ENCODE measurements around the gene ITPR2. TPM values are rescaled to one million over a fixed set of nuclear protein-coding genes. Genes with fewer than 3 reads are reported as not detected.

ITPR2 gene
- total RNA-seq, 6 experiments from 2014 or later = 6.9 to 8.4 (median 7.6) TPM

DNA sequence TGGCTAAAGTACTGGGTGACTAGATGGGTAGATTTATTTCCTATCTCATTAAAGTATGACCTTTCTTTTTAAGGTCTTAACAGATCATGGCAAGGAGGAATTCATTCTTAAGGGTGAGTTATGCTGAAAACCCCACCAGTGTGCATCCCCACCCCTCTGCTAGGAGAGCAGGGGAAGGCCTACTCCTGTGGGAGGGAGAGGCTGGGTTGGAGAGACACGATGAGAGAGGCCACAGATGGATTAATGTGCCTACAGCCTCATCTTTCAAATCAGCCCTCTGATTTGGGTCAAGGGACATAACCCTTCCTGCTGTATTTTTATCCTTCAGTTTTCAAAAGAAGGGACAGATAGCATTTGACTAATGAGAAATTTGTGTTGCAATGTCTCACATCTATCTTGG, 452.1 kb downstream of the ITPR2 start:
- peaks cover 5% of the 10 kb centered on the region; the same call in 1 of the 2 replicates for H3K36me3 Mint-ChIP-seq (ENCODE audit: low read depth)
- no peak overlapping the region for H3K27ac Mint-ChIP-seq
- no peaks in the 10 kb centered on the region for H3K4me1 Mint-ChIP-seq (ENCODE audit: low read depth)
- no peak overlapping the region for H3K4me3 Mint-ChIP-seq
- no peaks in the 10 kb centered on the region for H3K9me3 Mint-ChIP-seq
- no peak for DNase-seq
- TF ChIP-seq, protein P1, sequence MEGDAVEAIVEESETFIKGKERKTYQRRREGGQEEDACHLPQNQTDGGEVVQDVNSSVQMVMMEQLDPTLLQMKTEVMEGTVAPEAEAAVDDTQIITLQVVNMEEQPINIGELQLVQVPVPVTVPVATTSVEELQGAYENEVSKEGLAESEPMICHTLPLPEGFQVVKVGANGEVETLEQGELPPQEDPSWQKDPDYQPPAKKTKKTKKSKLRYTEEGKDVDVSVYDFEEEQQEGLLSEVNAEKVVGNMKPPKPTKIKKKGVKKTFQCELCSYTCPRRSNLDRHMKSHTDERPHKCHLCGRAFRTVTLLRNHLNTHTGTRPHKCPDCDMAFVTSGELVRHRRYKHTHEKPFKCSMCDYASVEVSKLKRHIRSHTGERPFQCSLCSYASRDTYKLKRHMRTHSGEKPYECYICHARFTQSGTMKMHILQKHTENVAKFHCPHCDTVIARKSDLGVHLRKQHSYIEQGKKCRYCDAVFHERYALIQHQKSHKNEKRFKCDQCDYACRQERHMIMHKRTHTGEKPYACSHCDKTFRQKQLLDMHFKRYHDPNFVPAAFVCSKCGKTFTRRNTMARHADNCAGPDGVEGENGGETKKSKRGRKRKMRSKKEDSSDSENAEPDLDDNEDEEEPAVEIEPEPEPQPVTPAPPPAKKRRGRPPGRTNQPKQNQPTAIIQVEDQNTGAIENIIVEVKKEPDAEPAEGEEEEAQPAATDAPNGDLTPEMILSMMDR (IDR thresholded peaks at IDR 0.05) = no peak
- peaks cover 2% of the 10 kb centered on the region for H3K27me3 Mint-ChIP-seq (ENCODE audit: insufficient read depth)

DNA sequence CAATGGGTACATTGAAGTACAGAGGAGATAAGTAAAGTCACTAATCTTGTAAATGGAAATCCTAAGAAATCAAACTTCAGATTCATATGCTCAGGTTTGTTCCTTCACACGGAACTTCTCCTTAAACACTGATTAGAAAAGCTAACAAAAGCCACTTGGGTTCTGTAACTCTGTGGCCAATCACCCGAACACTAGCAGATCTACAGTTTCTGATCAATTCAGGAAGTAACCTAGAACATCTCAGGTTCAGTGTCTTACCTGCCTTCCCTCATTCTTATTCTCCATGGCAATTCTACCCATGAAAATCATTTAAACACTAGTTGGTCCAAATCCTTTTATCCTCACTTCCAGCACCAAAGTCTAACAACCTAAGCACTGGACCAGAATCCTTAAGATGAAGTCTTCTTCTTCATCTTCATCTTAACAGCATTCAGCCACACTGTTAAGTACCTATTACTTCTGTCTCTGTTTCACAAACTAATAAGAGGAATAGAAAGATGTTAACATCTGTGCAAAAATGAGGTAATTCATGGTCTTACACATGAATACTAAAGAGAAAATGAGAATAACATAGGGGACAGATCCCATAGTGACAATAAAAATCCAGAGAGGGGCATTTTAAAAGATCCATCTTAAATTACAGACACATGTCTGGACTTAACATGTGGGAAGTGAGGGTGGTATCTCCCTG, 453.1 kb downstream of the ITPR2 start:
- H3K27me3 Mint-ChIP-seq (ENCODE audit: insufficient read depth) = peaks cover 2% of the 10 kb centered on the region
- no peak overlapping the region for H3K4me3 Mint-ChIP-seq
- H3K36me3 Mint-ChIP-seq (ENCODE audit: low read depth) = peaks cover 5% of the 10 kb centered on the region; the same call in 1 of the 2 replicates
- DNase-seq = no peak
- H3K9me3 Mint-ChIP-seq = no peaks in the 10 kb centered on the region
- H3K27ac Mint-ChIP-seq = no peak overlapping the region
- peaks cover 5% of the 10 kb centered on the region for H3K4me1 Mint-ChIP-seq (ENCODE audit: low read depth)
- TF ChIP-seq, protein P1 (IDR thresholded peaks at IDR 0.05) = no peak

DNA sequence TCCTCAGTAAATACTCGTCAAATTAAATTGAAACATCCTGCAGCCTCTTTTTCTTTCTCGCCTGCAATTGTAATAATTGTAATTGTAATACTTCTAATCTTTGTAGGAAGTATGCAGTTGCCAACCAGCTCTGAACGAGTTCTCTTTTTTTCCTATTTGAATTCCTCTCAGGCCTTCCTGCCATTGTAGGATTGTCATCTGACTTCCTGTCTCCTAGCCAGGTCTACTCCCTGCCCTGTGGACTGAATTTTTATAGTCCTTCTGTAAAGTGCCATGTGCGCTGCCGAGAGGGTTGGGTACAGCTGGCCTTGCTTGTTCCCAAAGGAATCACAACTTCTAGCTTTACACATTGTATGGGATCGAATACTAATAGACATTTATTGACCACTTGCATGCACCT, 454.3 kb downstream of the ITPR2 start:
- no peaks in the 10 kb centered on the region for H3K9me3 Mint-ChIP-seq
- no peak overlapping the region for H3K4me3 Mint-ChIP-seq
- DNase-seq = no peak
- H3K27ac Mint-ChIP-seq = no peak overlapping the region
- peaks cover 5% of the 10 kb centered on the region; the same call in 1 of the 2 replicates for H3K36me3 Mint-ChIP-seq (ENCODE audit: low read depth)
- H3K4me1 Mint-ChIP-seq (ENCODE audit: low read depth) = peaks cover 14% of the 10 kb centered on the region
- H3K27me3 Mint-ChIP-seq (ENCODE audit: insufficient read depth) = peaks cover 2% of the 10 kb centered on the region
- TF ChIP-seq, protein P1 (IDR thresholded peaks at IDR 0.05) = no peak

DNA sequence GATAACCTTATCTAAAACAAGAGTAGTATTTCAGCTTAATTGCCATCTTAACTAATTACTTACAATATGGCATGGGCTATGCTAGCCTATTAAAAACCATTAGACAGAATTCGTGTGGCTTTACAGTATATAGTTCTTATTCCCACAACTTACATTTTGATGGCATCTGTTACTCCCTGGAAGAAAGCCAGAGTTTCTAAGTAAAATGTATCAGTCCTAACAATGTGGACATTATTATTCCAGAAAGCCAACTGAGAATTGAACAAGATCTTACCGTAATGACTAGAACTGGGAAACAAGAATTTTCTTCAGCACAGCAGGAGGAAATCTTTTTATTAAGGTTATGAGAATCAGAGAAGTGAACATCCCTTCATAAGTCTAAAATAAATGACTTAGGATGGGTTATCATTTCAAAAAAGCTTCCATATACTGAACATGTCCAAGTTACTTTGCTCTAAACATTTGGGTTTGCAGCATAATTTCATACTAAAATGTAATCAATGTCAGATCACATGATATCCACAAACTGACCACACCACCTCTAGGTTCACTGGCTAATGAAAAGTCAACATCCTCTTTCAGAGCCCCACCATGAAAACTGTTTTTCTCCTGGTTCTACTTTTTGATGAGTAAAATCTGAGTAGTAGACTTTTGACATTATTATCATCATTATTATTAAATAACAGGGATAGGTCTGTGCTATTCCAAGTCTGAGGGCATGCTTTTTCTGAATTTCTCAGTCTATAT, 457.9 kb downstream of the ITPR2 start:
- H3K9me3 Mint-ChIP-seq = no peaks in the 10 kb centered on the region
- peaks cover 16% of the 10 kb centered on the region for H3K4me1 Mint-ChIP-seq (ENCODE audit: low read depth)
- no peak overlapping the region for H3K27ac Mint-ChIP-seq
- peaks cover 2% of the 10 kb centered on the region for H3K27me3 Mint-ChIP-seq (ENCODE audit: insufficient read depth)
- no peaks in the 10 kb centered on the region for H3K36me3 Mint-ChIP-seq (ENCODE audit: low read depth)
- no peak for DNase-seq
- no peak overlapping the region for H3K4me3 Mint-ChIP-seq
- TF ChIP-seq, protein P1 (IDR thresholded peaks at IDR 0.05) = no peak

DNA sequence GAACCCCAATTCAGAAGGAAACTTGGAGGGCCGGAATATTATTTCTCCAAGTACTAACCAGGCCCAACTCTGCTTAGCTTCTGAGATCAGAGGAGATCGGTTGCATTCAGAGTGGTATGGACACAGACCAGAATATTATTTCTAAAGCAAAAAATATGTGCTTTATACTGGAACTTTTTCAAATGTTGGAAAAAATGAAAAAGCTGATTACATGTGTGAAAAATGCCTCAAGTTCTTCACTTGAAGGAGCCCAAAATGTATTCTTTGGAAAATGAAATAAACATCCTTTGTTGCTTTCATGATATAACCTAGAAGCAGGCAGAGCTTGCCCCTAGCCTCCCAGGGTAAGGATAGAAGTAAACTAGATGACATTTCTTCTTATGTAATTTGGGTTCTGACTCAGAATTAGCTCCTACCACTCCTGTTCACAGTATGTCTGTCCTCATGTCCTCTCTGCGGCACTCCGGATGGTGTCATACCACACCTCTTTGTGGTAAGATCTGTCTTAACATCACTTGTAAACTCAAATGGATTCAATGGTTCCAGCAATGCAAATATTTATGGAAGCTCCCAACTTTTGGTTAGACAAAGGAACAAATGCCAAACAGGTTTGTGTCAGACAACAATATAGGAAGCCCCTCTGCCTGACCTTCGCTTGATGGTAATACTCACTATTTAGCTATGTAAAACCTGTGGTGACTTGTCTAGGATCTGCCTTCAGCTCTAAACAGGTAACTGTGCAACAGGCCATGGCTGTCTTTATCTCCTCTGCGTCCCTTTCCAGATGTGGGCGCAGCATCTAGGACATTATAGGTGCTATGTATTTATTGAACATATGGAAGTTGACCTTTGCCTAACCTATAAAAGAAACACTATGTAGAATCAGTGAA, 459.1 kb downstream of the ITPR2 start:
- Mint-ChIP-seq H3K4me1 (ENCODE audit: low read depth) (peaks cover 28% of the 10 kb centered on the region), H3K36me3 (ENCODE audit: low read depth) (no peaks in the 10 kb centered on the region), H3K27ac (no peak overlapping the region), H3K4me3 (no peak overlapping the region), H3K9me3 (no peaks in the 10 kb centered on the region), H3K27me3 (ENCODE audit: insufficient read depth) (peaks cover 2% of the 10 kb centered on the region)
- TF ChIP-seq, protein P1 (IDR thresholded peaks at IDR 0.05) = no peak
- DNase-seq = no peak

Measured in HFFc6 (cell line).